ENCODE measurements around the gene L1CAM. TPM values are rescaled to one million over a fixed set of nuclear protein-coding genes. Genes with fewer than 3 reads are reported as not detected.

The L1CAM gene
- total and polyA plus RNA-seq, 9 of the 15 experiments (the other 6 are each of a cell fraction or from before 2014, with no cell fraction given): 0.09 to 0.86 (median 0.26) TPM; not detected in 3

DNA sequence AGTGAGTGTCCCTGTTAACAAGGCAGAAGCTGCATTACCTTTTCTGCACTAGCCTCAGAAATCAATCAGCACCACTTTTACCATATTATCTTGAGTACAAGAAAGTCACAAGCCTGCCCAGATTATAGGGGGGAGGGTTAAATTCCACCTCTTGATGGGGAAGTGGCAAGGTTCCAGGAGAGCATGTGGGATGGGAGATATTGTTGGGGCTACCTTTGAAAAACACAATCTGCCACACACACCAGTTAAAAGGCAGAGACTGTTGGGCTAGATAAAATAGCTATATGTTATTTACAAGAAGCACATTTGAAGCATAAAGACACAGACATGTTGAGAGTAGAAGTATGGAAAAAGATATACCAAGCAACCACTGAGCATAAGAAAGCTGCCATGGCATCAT, 11.9 kb upstream of the L1CAM start (continued):
- TF ChIP-seq, protein P1, sequence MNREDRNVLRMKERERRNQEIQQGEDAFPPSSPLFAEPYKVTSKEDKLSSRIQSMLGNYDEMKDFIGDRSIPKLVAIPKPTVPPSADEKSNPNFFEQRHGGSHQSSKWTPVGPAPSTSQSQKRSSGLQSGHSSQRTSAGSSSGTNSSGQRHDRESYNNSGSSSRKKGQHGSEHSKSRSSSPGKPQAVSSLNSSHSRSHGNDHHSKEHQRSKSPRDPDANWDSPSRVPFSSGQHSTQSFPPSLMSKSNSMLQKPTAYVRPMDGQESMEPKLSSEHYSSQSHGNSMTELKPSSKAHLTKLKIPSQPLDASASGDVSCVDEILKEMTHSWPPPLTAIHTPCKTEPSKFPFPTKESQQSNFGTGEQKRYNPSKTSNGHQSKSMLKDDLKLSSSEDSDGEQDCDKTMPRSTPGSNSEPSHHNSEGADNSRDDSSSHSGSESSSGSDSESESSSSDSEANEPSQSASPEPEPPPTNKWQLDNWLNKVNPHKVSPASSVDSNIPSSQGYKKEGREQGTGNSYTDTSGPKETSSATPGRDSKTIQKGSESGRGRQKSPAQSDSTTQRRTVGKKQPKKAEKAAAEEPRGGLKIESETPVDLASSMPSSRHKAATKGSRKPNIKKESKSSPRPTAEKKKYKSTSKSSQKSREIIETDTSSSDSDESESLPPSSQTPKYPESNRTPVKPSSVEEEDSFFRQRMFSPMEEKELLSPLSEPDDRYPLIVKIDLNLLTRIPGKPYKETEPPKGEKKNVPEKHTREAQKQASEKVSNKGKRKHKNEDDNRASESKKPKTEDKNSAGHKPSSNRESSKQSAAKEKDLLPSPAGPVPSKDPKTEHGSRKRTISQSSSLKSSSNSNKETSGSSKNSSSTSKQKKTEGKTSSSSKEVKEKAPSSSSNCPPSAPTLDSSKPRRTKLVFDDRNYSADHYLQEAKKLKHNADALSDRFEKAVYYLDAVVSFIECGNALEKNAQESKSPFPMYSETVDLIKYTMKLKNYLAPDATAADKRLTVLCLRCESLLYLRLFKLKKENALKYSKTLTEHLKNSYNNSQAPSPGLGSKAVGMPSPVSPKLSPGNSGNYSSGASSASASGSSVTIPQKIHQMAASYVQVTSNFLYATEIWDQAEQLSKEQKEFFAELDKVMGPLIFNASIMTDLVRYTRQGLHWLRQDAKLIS (CRISPR knock-in tag; IDR thresholded peaks at IDR 0.05): no peak
- TF ChIP-seq JUNB (CRISPR knock-in tag; conservative IDR thresholded peaks at IDR 0.05): no peak
- TF ChIP-seq SP2 (IDR thresholded peaks at IDR 0.05; ENCODE audit: extremely low read depth, low read depth, low read length, poor library complexity, severe bottlenecking): no peak
- no peak for TF ChIP-seq DNMT1 (IDR thresholded peaks at IDR 0.05)
- TF ChIP-seq YBX1 (IDR thresholded peaks at IDR 0.05): no peak; the same call in 1 of the 2 replicates
- TF ChIP-seq PHF20 (IDR thresholded peaks at IDR 0.05; ENCODE audit: partially characterized antibody): no peak
- no peak for TF ChIP-seq HDAC6 (IDR thresholded peaks at IDR 0.05; ENCODE audit: low read depth, low read length)
- peak; percentile 91 for TF ChIP-seq ZNF197 (CRISPR knock-in tag; IDR thresholded peaks at IDR 0.05; ENCODE audit: low read depth)
- TF ChIP-seq, protein P2, sequence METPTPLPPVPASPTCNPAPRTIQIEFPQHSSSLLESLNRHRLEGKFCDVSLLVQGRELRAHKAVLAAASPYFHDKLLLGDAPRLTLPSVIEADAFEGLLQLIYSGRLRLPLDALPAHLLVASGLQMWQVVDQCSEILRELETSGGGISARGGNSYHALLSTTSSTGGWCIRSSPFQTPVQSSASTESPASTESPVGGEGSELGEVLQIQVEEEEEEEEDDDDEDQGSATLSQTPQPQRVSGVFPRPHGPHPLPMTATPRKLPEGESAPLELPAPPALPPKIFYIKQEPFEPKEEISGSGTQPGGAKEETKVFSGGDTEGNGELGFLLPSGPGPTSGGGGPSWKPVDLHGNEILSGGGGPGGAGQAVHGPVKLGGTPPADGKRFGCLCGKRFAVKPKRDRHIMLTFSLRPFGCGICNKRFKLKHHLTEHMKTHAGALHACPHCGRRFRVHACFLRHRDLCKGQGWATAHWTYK (CRISPR knock-in tag; IDR thresholded peaks at IDR 0.05): peak; percentile 70; the same call in 1 of the 2 replicates
- peak in 1 of 2 experiments; percentile 82; a peak in 1 of 4 replicates for TF ChIP-seq NONO (IDR thresholded peaks at IDR 0.05; ENCODE audit: low read depth in 2 of 2, low read length in 1 of 2)
- TF ChIP-seq CHD2 (IDR thresholded peaks at IDR 0.05; ENCODE audit: low read depth, low read length): no peak
- TF ChIP-seq SAFB2 (IDR thresholded peaks at IDR 0.05; ENCODE audit: borderline replicate concordance, low read depth, low read length, severe bottlenecking): no peak
- TF ChIP-seq ZNF766 (CRISPR knock-in tag; conservative IDR thresholded peaks at IDR 0.05): peak; percentile 91
- no peak for TF ChIP-seq SIX5 (IDR thresholded peaks at IDR 0.05; ENCODE audit: borderline replicate concordance in 1 of 2, insufficient read depth in 1 of 2, low read depth in 1 of 2, low read length in 2 of 2)
- no peak for TF ChIP-seq FOS (IDR thresholded peaks at IDR 0.05; ENCODE audit: extremely low read depth, insufficient read length)
- TF ChIP-seq ELF2 (CRISPR knock-in tag; IDR thresholded peaks at IDR 0.05): no peak
- TF ChIP-seq HMGN3 (IDR thresholded peaks at IDR 0.05; ENCODE audit: borderline replicate concordance, extremely low read depth, insufficient read length, low read depth, low read length): peak; percentile 83
- no peak; the same call in 1 of the 2 replicates for TF ChIP-seq ZNF263 (CRISPR knock-in tag; IDR thresholded peaks at IDR 0.05; ENCODE audit: borderline replicate concordance)
- TF ChIP-seq, protein P3, sequence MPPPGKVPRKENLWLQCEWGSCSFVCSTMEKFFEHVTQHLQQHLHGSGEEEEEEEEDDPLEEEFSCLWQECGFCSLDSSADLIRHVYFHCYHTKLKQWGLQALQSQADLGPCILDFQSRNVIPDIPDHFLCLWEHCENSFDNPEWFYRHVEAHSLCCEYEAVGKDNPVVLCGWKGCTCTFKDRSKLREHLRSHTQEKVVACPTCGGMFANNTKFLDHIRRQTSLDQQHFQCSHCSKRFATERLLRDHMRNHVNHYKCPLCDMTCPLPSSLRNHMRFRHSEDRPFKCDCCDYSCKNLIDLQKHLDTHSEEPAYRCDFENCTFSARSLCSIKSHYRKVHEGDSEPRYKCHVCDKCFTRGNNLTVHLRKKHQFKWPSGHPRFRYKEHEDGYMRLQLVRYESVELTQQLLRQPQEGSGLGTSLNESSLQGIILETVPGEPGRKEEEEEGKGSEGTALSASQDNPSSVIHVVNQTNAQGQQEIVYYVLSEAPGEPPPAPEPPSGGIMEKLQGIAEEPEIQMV (tag; conservative IDR thresholded peaks at IDR 0.05; ENCODE audit: low read depth): no peak
- TF ChIP-seq ZNF644 (tag; IDR thresholded peaks at IDR 0.05; ENCODE audit: low read depth): peak; percentile 93
- TF ChIP-seq TARDBP (IDR thresholded peaks at IDR 0.05): peak; percentile 97
- TF ChIP-seq MAFF (IDR thresholded peaks at IDR 0.05; ENCODE audit: low read length): no peak
- TF ChIP-seq ELF4 (CRISPR knock-in tag; IDR thresholded peaks at IDR 0.05): peak; percentile 94
- peak; percentile 66; the same call in 1 of the 2 replicates for TF ChIP-seq RNF2 (IDR thresholded peaks at IDR 0.05)

All from K562 (cell line).